GM12878 (cell line): Measurements from ENCODE around the gene HOXB6. TPM values are rescaled to one million over a fixed set of nuclear protein-coding genes. Genes with fewer than 3 reads are reported as not detected.

Experiments
- ATAC-seq: fragments of 200-7000 bp; cut with Tn5 transposase; 3 replicates; pipeline ENCODE4 v1.9.1; 2020; ENCODE audit warnings: mild to moderate bottlenecking, moderate library complexity
- BruUV-seq: library from RNA; stranded (reverse); fragments of 400-500 nt; replicated peaks from 2 replicates; lab custom pipeline; 2021; lab: Mats Ljungman, UMichigan
- CTCF ChIA-PET: fragments of 300-600 bp; sonication (Branson Sonifier 250); formaldehyde crosslinking; extraction: SDS; loops from one replicate; lab custom pipeline; 2021; ENCODE audit warnings: inconsistent platforms; lab: Yijun Ruan, JAX
- POLR2A ChIA-PET: fragments of 350-600 bp; formaldehyde crosslinking; extraction: SDS; loops from one replicate; lab custom pipeline; 2021; ENCODE audit warnings: inconsistent platforms; lab: Charles Lee
- RAD21 ChIA-PET: fragments of 300-600 bp; sonication (Branson Sonifier 250); formaldehyde crosslinking; loops from one replicate; lab custom pipeline; 2023; ENCODE audit warnings: antibody characterized with exemption; ENCODE audit not compliant: unreplicated experiment; lab: Charles Lee
- SMC1A ChIA-PET: fragments of 300-600 bp; sonication (Branson Sonifier 250); formaldehyde crosslinking; loops from one replicate; lab custom pipeline; 2023; ENCODE audit not compliant: unreplicated experiment, uncharacterized antibody; lab: Charles Lee
- DNase-seq: peaks from one replicate; pipeline ENCODE4 v3.0.0-alpha.2; 2011; ENCODE audit warnings: low read depth, low spot score
- FAIRE-seq: peaks from 3 replicates; lab custom pipeline; 2011; peaks lifted over from hg19 to GRCh38; lab: Jason Lieb, UNC
- H2AFZ ChIP-seq: 2 replicates; pipeline ENCODE4 v1.6.0; 2011; ENCODE audit warnings: low read depth, low read length, control low read depth; ENCODE audit not compliant: control insufficient read depth
- H3K27ac ChIP-seq: 2 replicates; pipeline ENCODE4 v1.5.1; 2011; ENCODE audit warnings: control low read depth; ENCODE audit not compliant: control insufficient read depth, insufficient read depth
- H3K27me3 ChIP-seq, 2 experiments: replicated peaks in 1 of 2; 2 replicates each; pipeline versions ENCODE4 v1.6.0 to v1.6.1; 2011; ENCODE audit warnings: low read length in 1 of 2; ENCODE audit not compliant: control insufficient read depth in 2 of 2, insufficient read depth in 2 of 2
- H3K36me3 ChIP-seq, 2 experiments: 2 replicates each; pipeline ENCODE4 v1.5.1; 2011; ENCODE audit warnings: low read length in 1 of 2; ENCODE audit not compliant: control insufficient read depth in 2 of 2, insufficient read depth in 2 of 2
- H3K4me1 ChIP-seq: 2 replicates; pipeline ENCODE4 v1.6.1; 2011; ENCODE audit warnings: mild to moderate bottlenecking, low read length, moderate library complexity, mixed read lengths; ENCODE audit not compliant: control insufficient read depth, insufficient read depth
- H3K4me2 ChIP-seq: 2 replicates; pipeline ENCODE4 v1.6.0; 2011; ENCODE audit warnings: control low read depth; ENCODE audit not compliant: control insufficient read depth, insufficient read depth
- H3K4me3 ChIP-seq: fragments of 200-600 bp; sonication (generic); 2 replicates; pipeline ENCODE4 v1.5.1; 2016
- H3K79me2 ChIP-seq: 2 replicates; pipeline ENCODE4 v1.6.0; 2011; ENCODE audit warnings: low read length; ENCODE audit not compliant: control insufficient read depth, insufficient read depth
- H3K9ac ChIP-seq: 2 replicates; pipeline ENCODE4 v1.8.0; 2011; ENCODE audit warnings: low read length, control low read depth, mixed read lengths; ENCODE audit not compliant: control insufficient read depth, insufficient read depth
- H3K9me3 ChIP-seq: replicated peaks from 3 replicates; pipeline ENCODE4 v1.5.1; 2011; ENCODE audit warnings: mild to moderate bottlenecking, low read length; ENCODE audit not compliant: control insufficient read depth, insufficient read depth
- H4K20me1 ChIP-seq: 2 replicates; pipeline ENCODE4 v1.6.0; 2011; ENCODE audit not compliant: control insufficient read depth, insufficient read depth
- CBX5 ChIP-seq: sonication (generic); IDR thresholded peaks from 2 replicates; pipeline ENCODE4 v1.6.1; 2016; ENCODE audit warnings: low read depth, moderate library complexity, mild to moderate bottlenecking, inconsistent platforms
- NBN ChIP-seq: fragments of 450-650 bp; IDR thresholded peaks from 2 replicates; pipeline ENCODE4 v1.6.1; 2016
- NR2C1 ChIP-seq: fragments of 450-650 bp; IDR thresholded peaks from 2 replicates; pipeline ENCODE4 v1.6.1; 2017; ENCODE audit warnings: antibody characterized with exemption, mild to moderate bottlenecking, moderate library complexity
- PAX8 ChIP-seq: fragments of 450-650 bp; IDR thresholded peaks from 2 replicates; pipeline ENCODE4 v1.6.1; 2017; ENCODE audit warnings: mild to moderate bottlenecking, moderate library complexity
- RBBP5 ChIP-seq: fragments of 200-600 bp; sonication (generic); conservative IDR thresholded peaks from 2 replicates; pipeline ENCODE4 v1.6.1; 2016
- SMC3 ChIP-seq: IDR thresholded peaks from 2 replicates; pipeline ENCODE4 v1.6.1; 2011; ENCODE audit warnings: low read length, improper control_type of control experiment, borderline replicate concordance
- ZNF384 ChIP-seq: IDR thresholded peaks from 2 replicates; pipeline ENCODE4 v1.6.1; 2012; ENCODE audit warnings: low read depth, mild to moderate bottlenecking, low read length, improper control_type of control experiment, borderline replicate concordance
- WGBS: methylation state at CpG from one replicate; pipeline ENCODE4 v1.1.6; 2016; ENCODE audit warnings: low lambda C conversion rate; ENCODE audit not compliant: insufficient replicate concordance, insufficient coverage; ENCODE audit errors: missing lambda C conversion rate; 5-methylcytosine and 5-hydroxymethylcytosine counted together
- in situ Hi-C: fragments of 300-500 bp; cut with MboI; formaldehyde crosslinking; loops from 9 replicates; pipeline ENCODE4 v1.14.3; 2018; ENCODE audit warnings: mixed read lengths
- intact Hi-C: fragments of 100-400 bp; cut with micrococcal nuclease; formaldehyde crosslinking; loops from one replicate; pipeline ENCODE4 v1.14.2; 2022; ENCODE audit not compliant: unreplicated experiment
- polyA plus RNA-seq, 11 experiments: library from polyadenylated mRNA; depleted of rRNA in 4 of 11; unstranded in 6 of 11; stranded (reverse) in 5 of 11; fragments of >200 nt; fragmentation: Nextera tagmentation in 4 of 11; fragmentation: Illumina TruSeq in 1 of 11; extraction: Ambion mirVana in 4 of 11; extraction: Trizol in 1 of 11; gene quantifications; 1 replicate in 1 of 11; 2 replicates in 10 of 11; pipeline versions ENCODE4 v1.2.1 to v1.2.3, GENCODE V29; 2011 to 2016; ENCODE audit warnings: inconsistent platforms in 2 of 11, missing spikeins in 2 of 11, low read depth in 1 of 11
- total RNA-seq, 4 experiments: library from RNA; depleted of rRNA in 3 of 4; stranded (reverse); fragments of >200 nt in 3 of 4; fragmentation: Illumina TruSeq in 1 of 4; extraction: Trizol in 1 of 4; gene quantifications; 2 replicates each; pipeline versions ENCODE4 v1.2.1 to v1.2.3, GENCODE V29; 2013 to 2021
- TF ChIP-seq, protein P1 (sequence below): fragments of 450-650 bp; formaldehyde crosslinking; IDR thresholded peaks from 2 replicates; pipeline ENCODE4 v1.4.0; 2020; ENCODE audit warnings: mild to moderate bottlenecking, moderate library complexity
- TF ChIP-seq, protein P2 (sequence below): IDR thresholded peaks from 2 replicates; pipeline ENCODE4 v1.6.1; 2012; ENCODE audit warnings: low read depth, low read length, improper control_type of control experiment

The HOXB6 gene
- total and polyA plus RNA-seq, 10 of the 15 experiments (the other 5 are each of a cell fraction or from before 2014, with no cell fraction given) = 0.04 to 0.51 (median 0.09) TPM; not detected in 2

GRCh38 chr17:48565022-48565554 lies 39.7 kb downstream of the HOXB6 start:
- Histone ChIP-seq H3K36me3 (no peaks in the 10 kb centered on the region; a peak in 1 of 4 replicates), H3K4me3 (no peak overlapping the region), H3K9ac (no peak overlapping the region), H3K9me3 (no peaks in the 10 kb centered on the region), H3K27me3 (no peaks in the 10 kb centered on the region), H3K79me2 (no peaks in the 10 kb centered on the region), H2AFZ (no peak overlapping the region), H3K4me2 (no peak overlapping the region), H3K4me1 (no peaks in the 10 kb centered on the region), H3K27ac (no peak overlapping the region), H4K20me1 (no peaks in the 10 kb centered on the region)
- DNase-seq (no peak), FAIRE-seq (no peak), ATAC-seq (no peak)
- in situ Hi-C loops (no loop called here), intact Hi-C loops (no loop called here)
- BruUV-seq = no TSS peak
- WGBS = 91% methylated on average over 2 of the region's 2 CpGs
- no peak for TF ChIP-seq SMC3
- no peak for TF ChIP-seq NR2C1
- TF ChIP-seq ZNF384 = no peak
- no peak for TF ChIP-seq RBBP5
- no peak for TF ChIP-seq NBN
- no peak for TF ChIP-seq CBX5
- TF ChIP-seq, protein P1, sequence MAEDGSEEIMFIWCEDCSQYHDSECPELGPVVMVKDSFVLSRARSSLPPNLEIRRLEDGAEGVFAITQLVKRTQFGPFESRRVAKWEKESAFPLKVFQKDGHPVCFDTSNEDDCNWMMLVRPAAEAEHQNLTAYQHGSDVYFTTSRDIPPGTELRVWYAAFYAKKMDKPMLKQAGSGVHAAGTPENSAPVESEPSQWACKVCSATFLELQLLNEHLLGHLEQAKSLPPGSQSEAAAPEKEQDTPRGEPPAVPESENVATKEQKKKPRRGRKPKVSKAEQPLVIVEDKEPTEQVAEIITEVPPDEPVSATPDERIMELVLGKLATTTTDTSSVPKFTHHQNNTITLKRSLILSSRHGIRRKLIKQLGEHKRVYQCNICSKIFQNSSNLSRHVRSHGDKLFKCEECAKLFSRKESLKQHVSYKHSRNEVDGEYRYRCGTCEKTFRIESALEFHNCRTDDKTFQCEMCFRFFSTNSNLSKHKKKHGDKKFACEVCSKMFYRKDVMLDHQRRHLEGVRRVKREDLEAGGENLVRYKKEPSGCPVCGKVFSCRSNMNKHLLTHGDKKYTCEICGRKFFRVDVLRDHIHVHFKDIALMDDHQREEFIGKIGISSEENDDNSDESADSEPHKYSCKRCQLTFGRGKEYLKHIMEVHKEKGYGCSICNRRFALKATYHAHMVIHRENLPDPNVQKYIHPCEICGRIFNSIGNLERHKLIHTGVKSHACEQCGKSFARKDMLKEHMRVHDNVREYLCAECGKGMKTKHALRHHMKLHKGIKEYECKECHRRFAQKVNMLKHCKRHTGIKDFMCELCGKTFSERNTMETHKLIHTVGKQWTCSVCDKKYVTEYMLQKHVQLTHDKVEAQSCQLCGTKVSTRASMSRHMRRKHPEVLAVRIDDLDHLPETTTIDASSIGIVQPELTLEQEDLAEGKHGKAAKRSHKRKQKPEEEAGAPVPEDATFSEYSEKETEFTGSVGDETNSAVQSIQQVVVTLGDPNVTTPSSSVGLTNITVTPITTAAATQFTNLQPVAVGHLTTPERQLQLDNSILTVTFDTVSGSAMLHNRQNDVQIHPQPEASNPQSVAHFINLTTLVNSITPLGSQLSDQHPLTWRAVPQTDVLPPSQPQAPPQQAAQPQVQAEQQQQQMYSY (CRISPR knock-in tag) = no peak
- TF ChIP-seq PAX8 = no peak
- TF ChIP-seq, protein P2, sequence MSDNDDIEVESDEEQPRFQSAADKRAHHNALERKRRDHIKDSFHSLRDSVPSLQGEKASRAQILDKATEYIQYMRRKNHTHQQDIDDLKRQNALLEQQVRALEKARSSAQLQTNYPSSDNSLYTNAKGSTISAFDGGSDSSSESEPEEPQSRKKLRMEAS = no peak
- RAD21 ChIA-PET = no interaction called here
- POLR2A ChIA-PET = interaction anchor here (0.6 kb wide), 1 partner anchor 9 kb away, joined by 3 read pairs; no protein-coding TSS in a partner anchor
- SMC1A ChIA-PET = interaction anchor here (0.6 to 1.3 kb wide), 2 partner anchors 61 to 91 kb away, joined by 4 read pairs; no protein-coding TSS in a partner anchor
- CTCF ChIA-PET = no interaction called here
